Transverse colon (tissue), 4 donors: ENCODE measurements around the gene PICK1. TPM values are rescaled to one million over a fixed set of nuclear protein-coding genes. Genes with fewer than 3 reads are reported as not detected.

Source experiments
- DNase-seq: peaks from one replicate; pipeline ENCODE4 v3.0.0-alpha.2; 2019
- H3K27ac ChIP-seq, 4 donors: fragments of 200-600 bp; sonication (generic); 2 replicates each; pipeline ENCODE4 v1.5.1; 2016 to 2018; ENCODE audit warnings: inconsistent platforms in 4 of 4
- H3K27me3 ChIP-seq: fragments of 200-600 bp; sonication (generic); 2 replicates; pipeline ENCODE4 v1.5.1; 2017; ENCODE audit warnings: inconsistent platforms
- H3K36me3 ChIP-seq, 4 donors: fragments of 200-600 bp; sonication (generic); 2 replicates each; pipeline ENCODE4 v1.5.1; 2017 to 2019; ENCODE audit warnings: inconsistent platforms in 4 of 4
- H3K4me1 ChIP-seq, 4 donors: fragments of 200-600 bp; sonication (generic); 2 replicates each; pipeline ENCODE4 v1.5.1; 2017 to 2020; ENCODE audit warnings: inconsistent platforms in 4 of 4
- H3K4me3 ChIP-seq, 4 donors: fragments of 200-600 bp; sonication (generic); 1 replicate in 1 of 4; 2 replicates in 3 of 4; pipeline versions ENCODE4 v1.5.1 to v1.6.1; 2017 to 2019; ENCODE audit warnings: inconsistent platforms in 4 of 4
- H3K9me3 ChIP-seq, 2 donors: fragments of 200-600 bp; sonication (generic); 2 replicates each; pipeline ENCODE4 v1.5.1; 2017 to 2019; ENCODE audit warnings: inconsistent platforms in 2 of 2
- EP300 ChIP-seq: sonication (generic); formaldehyde crosslinking; IDR thresholded peaks from one replicate; pipeline ENCODE4 v1.6.1; 2017; ENCODE audit warnings: antibody characterized with exemption, low read depth
- POLR2A ChIP-seq: fragments of 450-650 bp; IDR thresholded peaks from one replicate; pipeline ENCODE4 v1.6.1; 2016; ENCODE audit warnings: antibody characterized with exemption, mild to moderate bottlenecking, moderate library complexity
- POLR2AphosphoS5 ChIP-seq, 3 donors: sonication (generic); formaldehyde crosslinking; IDR thresholded peaks; one replicate each; pipeline ENCODE4 v1.6.1; 2016; ENCODE audit warnings: antibody characterized with exemption in 3 of 3
- WGBS, 2 donors: methylation state at CpG; one replicate each; pipeline ENCODE4 v1.1.5; 2018; ENCODE audit warnings: low coverage in 1 of 2; 5-methylcytosine and 5-hydroxymethylcytosine counted together
- in situ Hi-C, 4 donors: fragments of 200-750 bp; cut with MboI; loops; one replicate each; pipeline versions ENCODE4 v1.15.0 to v1.15.1; 2017; ENCODE audit warnings: low sequenced_read_pairs in 3 of 4, low pct_ligation_motif_present in 1 of 4, low pct_unique_long_range_greater_than_20kb in 1 of 4
- intact Hi-C: fragments of 100-400 bp; cut with DNase I; formaldehyde crosslinking; loops from one replicate; pipeline ENCODE4 v1.15.1; 2023; ENCODE audit warnings: low total_unique reads
- total RNA-seq, 4 donors: library from RNA; depleted of rRNA; stranded (reverse); fragments of >200 nt; gene quantifications; one replicate each; pipeline ENCODE4 v1.1.0, GENCODE V29; 2016
- TF ChIP-seq, protein P1 (sequence below), 5 experiments: fragments of 200-600 bp in 3 of 5; fragments of 450-650 bp in 2 of 5; sonication (generic) in 3 of 5; IDR thresholded peaks; 1 replicate in 2 of 5; 2 replicates in 3 of 5; pipeline ENCODE4 v1.5.1; 2016 to 2017; ENCODE audit warnings: antibody characterized with exemption in 5 of 5, inconsistent platforms in 3 of 5, mild to moderate bottlenecking in 2 of 5, moderate library complexity in 1 of 5

Gene PICK1
- total RNA-seq, 4 donors from 2014 or later: 34.3 to 127 (median 69.3) TPM

GRCh38 chr22:38029901-38030300 is 27.3 kb upstream of the PICK1 start:
- Histone ChIP-seq H3K4me1 (peaks cover 12 to 25% (median 19%) of the 10 kb centered on the region in 4 donors), H3K4me3 (no peak overlapping the region), H3K27me3 (no peaks in the 10 kb centered on the region), H3K9me3 (no peaks in the 10 kb centered on the region), H3K36me3 (no peaks in the 10 kb centered on the region), H3K27ac (peak overlapping the region; percentile 4 to 51 (median 49))
- TF ChIP-seq EP300: no peak
- TF ChIP-seq, protein P1, sequence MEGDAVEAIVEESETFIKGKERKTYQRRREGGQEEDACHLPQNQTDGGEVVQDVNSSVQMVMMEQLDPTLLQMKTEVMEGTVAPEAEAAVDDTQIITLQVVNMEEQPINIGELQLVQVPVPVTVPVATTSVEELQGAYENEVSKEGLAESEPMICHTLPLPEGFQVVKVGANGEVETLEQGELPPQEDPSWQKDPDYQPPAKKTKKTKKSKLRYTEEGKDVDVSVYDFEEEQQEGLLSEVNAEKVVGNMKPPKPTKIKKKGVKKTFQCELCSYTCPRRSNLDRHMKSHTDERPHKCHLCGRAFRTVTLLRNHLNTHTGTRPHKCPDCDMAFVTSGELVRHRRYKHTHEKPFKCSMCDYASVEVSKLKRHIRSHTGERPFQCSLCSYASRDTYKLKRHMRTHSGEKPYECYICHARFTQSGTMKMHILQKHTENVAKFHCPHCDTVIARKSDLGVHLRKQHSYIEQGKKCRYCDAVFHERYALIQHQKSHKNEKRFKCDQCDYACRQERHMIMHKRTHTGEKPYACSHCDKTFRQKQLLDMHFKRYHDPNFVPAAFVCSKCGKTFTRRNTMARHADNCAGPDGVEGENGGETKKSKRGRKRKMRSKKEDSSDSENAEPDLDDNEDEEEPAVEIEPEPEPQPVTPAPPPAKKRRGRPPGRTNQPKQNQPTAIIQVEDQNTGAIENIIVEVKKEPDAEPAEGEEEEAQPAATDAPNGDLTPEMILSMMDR (IDR thresholded peaks at IDR 0.05): no peak
- TF ChIP-seq POLR2A: no peak
- TF ChIP-seq POLR2AphosphoS5 (IDR thresholded peaks at IDR 0.05): no peak
- in situ Hi-C loops: no loop called here
- intact Hi-C loops: no loop called here
- WGBS, 2 donors: 77% methylated on average over 5 of the region's 5 CpGs; no CpG with 5 or more reads in 1 of the 2 donors
- no peak for DNase-seq

DNA sequence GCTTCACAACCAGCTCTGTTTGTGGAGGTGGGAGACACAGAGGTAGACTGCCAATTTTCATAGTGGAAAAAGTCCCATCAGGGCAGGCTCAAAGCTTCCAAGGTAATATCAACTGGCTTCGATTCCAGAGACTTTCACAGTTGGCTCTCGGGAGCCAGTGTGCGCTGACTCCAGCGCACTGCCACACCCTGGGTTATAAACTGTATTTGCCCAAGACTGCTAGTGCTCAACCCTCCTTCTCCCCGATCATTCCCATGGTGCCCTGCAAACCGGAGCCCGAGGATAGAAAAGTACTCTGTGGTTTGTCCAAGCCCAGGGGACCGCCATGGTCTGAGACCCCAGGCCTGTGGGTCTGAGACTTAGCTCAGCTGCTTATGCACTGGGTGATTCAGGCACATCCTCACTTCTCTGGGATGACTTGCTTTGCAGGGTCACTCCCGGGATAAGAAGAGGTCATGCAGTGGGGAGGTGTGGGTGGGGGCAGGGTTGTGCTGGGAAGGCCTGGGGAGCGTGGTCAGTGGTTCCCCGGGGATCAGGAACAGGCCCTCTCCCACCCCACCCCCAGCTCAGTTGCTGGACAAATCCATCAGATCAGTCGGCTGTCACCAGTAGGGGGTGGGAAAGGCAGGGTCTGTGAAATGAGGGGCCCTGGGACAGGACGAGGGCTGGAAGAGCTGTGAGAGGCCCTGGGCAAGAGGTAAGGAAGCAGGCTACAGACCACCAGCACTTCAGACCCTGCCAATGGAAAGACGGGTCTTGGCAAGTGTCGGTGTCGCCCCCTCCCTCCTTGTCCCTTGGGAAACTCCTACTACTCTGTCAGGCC is 26.7 kb upstream of the PICK1 start:
- WGBS, 2 donors: 15 to 57% methylated on average over 4 to 16 of the region's 16 CpGs
- peaks cover 13 to 26% (median 20%) of the 10 kb centered on the region in 4 donors for H3K4me1 ChIP-seq
- no peak overlapping the region for H3K4me3 ChIP-seq
- H3K36me3 ChIP-seq: no peaks in the 10 kb centered on the region
- H3K27me3 ChIP-seq: no peaks in the 10 kb centered on the region
- H3K9me3 ChIP-seq: no peaks in the 10 kb centered on the region
- peak; percentile 51 for DNase-seq
- intact Hi-C loops (no loop called here), in situ Hi-C loops (no loop called here)
- TF ChIP-seq POLR2A (no peak), EP300 (no peak), POLR2AphosphoS5 (IDR thresholded peaks at IDR 0.05) (no peak)
- TF ChIP-seq, protein P1 (IDR thresholded peaks at IDR 0.05): no peak
- H3K27ac ChIP-seq: peak overlapping the region; percentile 4 to 51 (median 49)

- in situ Hi-C loops (no loop called here), intact Hi-C loops (no loop called here)
- DNase-seq: no peak
- H3K27ac ChIP-seq: no peak overlapping the region
- no peaks in the 10 kb centered on the region for H3K9me3 ChIP-seq
- no peaks in the 10 kb centered on the region for H3K36me3 ChIP-seq
- H3K4me1 ChIP-seq: peaks cover 13 to 26% (median 20%) of the 10 kb centered on the region in 4 donors
- H3K27me3 ChIP-seq: no peaks in the 10 kb centered on the region
- H3K4me3 ChIP-seq: no peak overlapping the region
- WGBS, 2 donors: 60 to 80% methylated on average over 1 to 12 of the region's 12 CpGs
- TF ChIP-seq, protein P1 (IDR thresholded peaks at IDR 0.05): no peak
- TF ChIP-seq EP300: no peak
Observed at GRCh38 chr22:38031491-38031890, 25.7 kb upstream of the PICK1 start.

DNA sequence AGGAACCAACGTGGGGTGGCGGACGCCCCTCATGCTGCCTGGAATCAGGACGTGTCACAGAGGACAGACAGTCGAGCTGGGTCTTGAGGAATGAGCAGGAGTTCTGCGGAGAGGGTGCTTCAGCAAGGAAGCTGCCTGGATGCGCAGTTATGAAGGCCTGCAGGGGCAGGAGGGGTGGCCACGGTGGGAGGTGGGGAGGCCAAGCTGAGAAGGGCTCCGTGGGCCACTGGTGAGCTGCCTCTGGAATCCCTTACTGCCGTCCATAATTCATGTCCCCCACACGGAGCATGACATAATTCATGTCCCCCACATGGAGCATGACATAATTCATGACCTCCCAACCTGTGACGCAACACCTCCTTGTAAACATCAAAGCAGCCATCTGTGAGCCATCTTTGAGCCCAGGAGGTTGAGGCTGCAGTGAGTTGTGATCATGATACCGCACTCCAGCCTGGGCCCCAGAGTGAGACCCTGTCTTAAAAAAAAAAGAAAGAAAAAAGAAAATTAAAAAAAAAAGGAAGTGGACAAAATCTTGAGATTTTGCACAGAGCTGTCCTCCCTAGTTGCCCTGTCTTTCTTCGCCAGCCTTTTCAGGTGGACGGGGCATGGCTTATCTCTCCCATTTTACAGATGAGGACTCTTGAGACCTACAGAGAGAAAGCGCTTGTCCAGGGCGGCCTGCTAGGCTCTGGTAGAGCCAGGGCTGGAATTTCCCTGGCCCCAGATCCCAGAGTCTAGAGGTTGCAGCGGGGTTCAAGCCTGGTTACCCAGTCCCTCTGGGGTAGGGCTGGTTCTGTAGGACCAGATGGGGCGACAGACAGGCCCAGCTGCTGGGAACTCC is 24.3 kb upstream of the PICK1 start:
- TF ChIP-seq, protein P1 (IDR thresholded peaks at IDR 0.05): no peak
- TF ChIP-seq POLR2AphosphoS5 (IDR thresholded peaks at IDR 0.05) (peak in 1 of 3 donors; percentile 26), POLR2A (no peak), EP300 (no peak)
- no peak for DNase-seq
- in situ Hi-C loops (no loop called here), intact Hi-C loops (no loop called here)
- H3K4me1 ChIP-seq: peaks cover 13 to 26% (median 20%) of the 10 kb centered on the region in 4 donors
- H3K27ac ChIP-seq: peak overlapping the region in 2 of 4 donors; percentile 5 to 75
- H3K36me3 ChIP-seq: no peaks in the 10 kb centered on the region
- H3K4me3 ChIP-seq: no peak overlapping the region
- H3K27me3 ChIP-seq: no peaks in the 10 kb centered on the region
- 81 to 96% methylated on average over 3 to 18 of the region's 19 CpGs for WGBS, 2 donors
- no peaks in the 10 kb centered on the region for H3K9me3 ChIP-seq
